ENCODE measurements around the gene SCNN1G.

- TF ChIP-seq GATA3 (IDR thresholded peaks at IDR 0.05; ENCODE audit: low read depth, low read length) (no peak), GATA2 (IDR thresholded peaks at IDR 0.05; ENCODE audit: low read depth, low read length) (no peak)
Measured at GRCh38 chr16:23202166-23202565, 19.6 kb downstream of the SCNN1G start.

Data from SH-SY5Y (cell line).